Measurements from ENCODE around the gene PUM2. TPM values are rescaled to one million over a fixed set of nuclear protein-coding genes. Genes with fewer than 3 reads are reported as not detected.

PUM2 gene
- total RNA-seq, 1 experiment from 2014 or later = 104 TPM

DNA sequence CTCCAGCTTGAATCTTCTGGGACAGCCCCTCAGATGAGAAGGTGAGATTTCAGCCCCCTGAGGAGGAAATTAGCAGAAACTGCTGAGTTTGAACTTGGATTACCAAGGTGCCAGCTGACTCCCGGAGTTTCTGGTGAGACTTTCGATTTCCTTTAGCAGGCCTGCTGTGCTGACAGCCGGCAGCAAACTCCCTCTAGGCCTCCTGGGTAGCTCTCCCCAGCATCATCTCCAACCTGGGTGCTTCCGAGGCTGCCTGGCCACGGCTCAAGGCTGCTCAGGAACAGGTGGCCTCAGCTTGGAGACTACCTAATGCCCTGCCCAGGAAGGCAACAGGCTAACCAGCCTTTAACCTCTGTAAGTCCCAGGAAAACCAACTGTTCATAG is 142.2 kb downstream of the PUM2 start:
- H3K4me3 Mint-ChIP-seq = no peak overlapping the region
- no peaks in the 10 kb centered on the region for H3K27me3 Mint-ChIP-seq (ENCODE audit: low read depth)
- POLR2A ChIA-PET = no interaction called here
- peaks cover 13% of the 10 kb centered on the region; the same call in 1 of the 2 replicates for H3K4me1 Mint-ChIP-seq
- TF ChIP-seq, protein P1, sequence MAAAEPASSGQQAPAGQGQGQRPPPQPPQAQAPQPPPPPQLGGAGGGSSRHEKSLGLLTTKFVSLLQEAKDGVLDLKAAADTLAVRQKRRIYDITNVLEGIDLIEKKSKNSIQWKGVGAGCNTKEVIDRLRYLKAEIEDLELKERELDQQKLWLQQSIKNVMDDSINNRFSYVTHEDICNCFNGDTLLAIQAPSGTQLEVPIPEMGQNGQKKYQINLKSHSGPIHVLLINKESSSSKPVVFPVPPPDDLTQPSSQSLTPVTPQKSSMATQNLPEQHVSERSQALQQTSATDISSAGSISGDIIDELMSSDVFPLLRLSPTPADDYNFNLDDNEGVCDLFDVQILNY (CRISPR knock-in tag; IDR thresholded peaks at IDR 0.05) = no peak
- TF ChIP-seq, protein P2, sequence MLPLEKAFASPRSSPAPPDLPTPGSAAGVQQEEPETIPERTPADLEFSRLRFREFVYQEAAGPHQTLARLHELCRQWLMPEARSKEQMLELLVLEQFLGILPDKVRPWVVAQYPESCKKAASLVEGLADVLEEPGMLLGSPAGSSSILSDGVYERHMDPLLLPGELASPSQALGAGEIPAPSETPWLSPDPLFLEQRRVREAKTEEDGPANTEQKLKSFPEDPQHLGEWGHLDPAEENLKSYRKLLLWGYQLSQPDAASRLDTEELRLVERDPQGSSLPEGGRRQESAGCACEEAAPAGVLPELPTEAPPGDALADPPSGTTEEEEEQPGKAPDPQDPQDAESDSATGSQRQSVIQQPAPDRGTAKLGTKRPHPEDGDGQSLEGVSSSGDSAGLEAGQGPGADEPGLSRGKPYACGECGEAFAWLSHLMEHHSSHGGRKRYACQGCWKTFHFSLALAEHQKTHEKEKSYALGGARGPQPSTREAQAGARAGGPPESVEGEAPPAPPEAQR (CRISPR knock-in tag; IDR thresholded peaks at IDR 0.05) = no peak
- TF ChIP-seq, protein P3, sequence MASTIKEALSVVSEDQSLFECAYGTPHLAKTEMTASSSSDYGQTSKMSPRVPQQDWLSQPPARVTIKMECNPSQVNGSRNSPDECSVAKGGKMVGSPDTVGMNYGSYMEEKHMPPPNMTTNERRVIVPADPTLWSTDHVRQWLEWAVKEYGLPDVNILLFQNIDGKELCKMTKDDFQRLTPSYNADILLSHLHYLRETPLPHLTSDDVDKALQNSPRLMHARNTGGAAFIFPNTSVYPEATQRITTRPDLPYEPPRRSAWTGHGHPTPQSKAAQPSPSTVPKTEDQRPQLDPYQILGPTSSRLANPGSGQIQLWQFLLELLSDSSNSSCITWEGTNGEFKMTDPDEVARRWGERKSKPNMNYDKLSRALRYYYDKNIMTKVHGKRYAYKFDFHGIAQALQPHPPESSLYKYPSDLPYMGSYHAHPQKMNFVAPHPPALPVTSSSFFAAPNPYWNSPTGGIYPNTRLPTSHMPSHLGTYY (CRISPR knock-in tag; IDR thresholded peaks at IDR 0.05) = no peak
- no peak for TF ChIP-seq NFATC4 (CRISPR knock-in tag; IDR thresholded peaks at IDR 0.05)
- TF ChIP-seq ETV6 (CRISPR knock-in tag; IDR thresholded peaks at IDR 0.05) = no peak
- TF ChIP-seq ZNF121 (CRISPR knock-in tag; IDR thresholded peaks at IDR 0.05) = no peak
- TF ChIP-seq NR2C2 (CRISPR knock-in tag; IDR thresholded peaks at IDR 0.05) = no peak
- TF ChIP-seq, protein P4, sequence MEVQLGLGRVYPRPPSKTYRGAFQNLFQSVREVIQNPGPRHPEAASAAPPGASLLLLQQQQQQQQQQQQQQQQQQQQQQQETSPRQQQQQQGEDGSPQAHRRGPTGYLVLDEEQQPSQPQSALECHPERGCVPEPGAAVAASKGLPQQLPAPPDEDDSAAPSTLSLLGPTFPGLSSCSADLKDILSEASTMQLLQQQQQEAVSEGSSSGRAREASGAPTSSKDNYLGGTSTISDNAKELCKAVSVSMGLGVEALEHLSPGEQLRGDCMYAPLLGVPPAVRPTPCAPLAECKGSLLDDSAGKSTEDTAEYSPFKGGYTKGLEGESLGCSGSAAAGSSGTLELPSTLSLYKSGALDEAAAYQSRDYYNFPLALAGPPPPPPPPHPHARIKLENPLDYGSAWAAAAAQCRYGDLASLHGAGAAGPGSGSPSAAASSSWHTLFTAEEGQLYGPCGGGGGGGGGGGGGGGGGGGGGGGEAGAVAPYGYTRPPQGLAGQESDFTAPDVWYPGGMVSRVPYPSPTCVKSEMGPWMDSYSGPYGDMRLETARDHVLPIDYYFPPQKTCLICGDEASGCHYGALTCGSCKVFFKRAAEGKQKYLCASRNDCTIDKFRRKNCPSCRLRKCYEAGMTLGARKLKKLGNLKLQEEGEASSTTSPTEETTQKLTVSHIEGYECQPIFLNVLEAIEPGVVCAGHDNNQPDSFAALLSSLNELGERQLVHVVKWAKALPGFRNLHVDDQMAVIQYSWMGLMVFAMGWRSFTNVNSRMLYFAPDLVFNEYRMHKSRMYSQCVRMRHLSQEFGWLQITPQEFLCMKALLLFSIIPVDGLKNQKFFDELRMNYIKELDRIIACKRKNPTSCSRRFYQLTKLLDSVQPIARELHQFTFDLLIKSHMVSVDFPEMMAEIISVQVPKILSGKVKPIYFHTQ (CRISPR knock-in tag; IDR thresholded peaks at IDR 0.05) = no peak
- no peak for TF ChIP-seq ELF4 (CRISPR knock-in tag; IDR thresholded peaks at IDR 0.05; ENCODE audit: low read depth)
- no peak for TF ChIP-seq HMGA2 (CRISPR knock-in tag; IDR thresholded peaks at IDR 0.05)
- TF ChIP-seq, protein P5, sequence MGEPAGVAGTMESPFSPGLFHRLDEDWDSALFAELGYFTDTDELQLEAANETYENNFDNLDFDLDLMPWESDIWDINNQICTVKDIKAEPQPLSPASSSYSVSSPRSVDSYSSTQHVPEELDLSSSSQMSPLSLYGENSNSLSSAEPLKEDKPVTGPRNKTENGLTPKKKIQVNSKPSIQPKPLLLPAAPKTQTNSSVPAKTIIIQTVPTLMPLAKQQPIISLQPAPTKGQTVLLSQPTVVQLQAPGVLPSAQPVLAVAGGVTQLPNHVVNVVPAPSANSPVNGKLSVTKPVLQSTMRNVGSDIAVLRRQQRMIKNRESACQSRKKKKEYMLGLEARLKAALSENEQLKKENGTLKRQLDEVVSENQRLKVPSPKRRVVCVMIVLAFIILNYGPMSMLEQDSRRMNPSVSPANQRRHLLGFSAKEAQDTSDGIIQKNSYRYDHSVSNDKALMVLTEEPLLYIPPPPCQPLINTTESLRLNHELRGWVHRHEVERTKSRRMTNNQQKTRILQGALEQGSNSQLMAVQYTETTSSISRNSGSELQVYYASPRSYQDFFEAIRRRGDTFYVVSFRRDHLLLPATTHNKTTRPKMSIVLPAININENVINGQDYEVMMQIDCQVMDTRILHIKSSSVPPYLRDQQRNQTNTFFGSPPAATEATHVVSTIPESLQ (CRISPR knock-in tag; IDR thresholded peaks at IDR 0.05) = no peak
- no peak for TF ChIP-seq CBFB (CRISPR knock-in tag; IDR thresholded peaks at IDR 0.05; ENCODE audit: low read depth)
- TF ChIP-seq, protein P6, sequence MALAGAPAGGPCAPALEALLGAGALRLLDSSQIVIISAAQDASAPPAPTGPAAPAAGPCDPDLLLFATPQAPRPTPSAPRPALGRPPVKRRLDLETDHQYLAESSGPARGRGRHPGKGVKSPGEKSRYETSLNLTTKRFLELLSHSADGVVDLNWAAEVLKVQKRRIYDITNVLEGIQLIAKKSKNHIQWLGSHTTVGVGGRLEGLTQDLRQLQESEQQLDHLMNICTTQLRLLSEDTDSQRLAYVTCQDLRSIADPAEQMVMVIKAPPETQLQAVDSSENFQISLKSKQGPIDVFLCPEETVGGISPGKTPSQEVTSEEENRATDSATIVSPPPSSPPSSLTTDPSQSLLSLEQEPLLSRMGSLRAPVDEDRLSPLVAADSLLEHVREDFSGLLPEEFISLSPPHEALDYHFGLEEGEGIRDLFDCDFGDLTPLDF (CRISPR knock-in tag; IDR thresholded peaks at IDR 0.05) = no peak
- TF ChIP-seq, protein P7, sequence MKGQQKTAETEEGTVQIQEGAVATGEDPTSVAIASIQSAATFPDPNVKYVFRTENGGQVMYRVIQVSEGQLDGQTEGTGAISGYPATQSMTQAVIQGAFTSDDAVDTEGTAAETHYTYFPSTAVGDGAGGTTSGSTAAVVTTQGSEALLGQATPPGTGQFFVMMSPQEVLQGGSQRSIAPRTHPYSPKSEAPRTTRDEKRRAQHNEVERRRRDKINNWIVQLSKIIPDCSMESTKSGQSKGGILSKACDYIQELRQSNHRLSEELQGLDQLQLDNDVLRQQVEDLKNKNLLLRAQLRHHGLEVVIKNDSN (CRISPR knock-in tag; IDR thresholded peaks at IDR 0.05) = no peak
- TF ChIP-seq SP1 (CRISPR knock-in tag; conservative IDR thresholded peaks at IDR 0.05) = no peak
- no peak for TF ChIP-seq ZNF396 (CRISPR knock-in tag; IDR thresholded peaks at IDR 0.05; ENCODE audit: borderline replicate concordance)
- TF ChIP-seq, protein P8, sequence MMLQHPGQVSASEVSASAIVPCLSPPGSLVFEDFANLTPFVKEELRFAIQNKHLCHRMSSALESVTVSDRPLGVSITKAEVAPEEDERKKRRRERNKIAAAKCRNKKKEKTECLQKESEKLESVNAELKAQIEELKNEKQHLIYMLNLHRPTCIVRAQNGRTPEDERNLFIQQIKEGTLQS (CRISPR knock-in tag; conservative IDR thresholded peaks at IDR 0.05) = no peak
- TF ChIP-seq ZNF423 (CRISPR knock-in tag; IDR thresholded peaks at IDR 0.05) = no peak
- TF ChIP-seq, protein P9, sequence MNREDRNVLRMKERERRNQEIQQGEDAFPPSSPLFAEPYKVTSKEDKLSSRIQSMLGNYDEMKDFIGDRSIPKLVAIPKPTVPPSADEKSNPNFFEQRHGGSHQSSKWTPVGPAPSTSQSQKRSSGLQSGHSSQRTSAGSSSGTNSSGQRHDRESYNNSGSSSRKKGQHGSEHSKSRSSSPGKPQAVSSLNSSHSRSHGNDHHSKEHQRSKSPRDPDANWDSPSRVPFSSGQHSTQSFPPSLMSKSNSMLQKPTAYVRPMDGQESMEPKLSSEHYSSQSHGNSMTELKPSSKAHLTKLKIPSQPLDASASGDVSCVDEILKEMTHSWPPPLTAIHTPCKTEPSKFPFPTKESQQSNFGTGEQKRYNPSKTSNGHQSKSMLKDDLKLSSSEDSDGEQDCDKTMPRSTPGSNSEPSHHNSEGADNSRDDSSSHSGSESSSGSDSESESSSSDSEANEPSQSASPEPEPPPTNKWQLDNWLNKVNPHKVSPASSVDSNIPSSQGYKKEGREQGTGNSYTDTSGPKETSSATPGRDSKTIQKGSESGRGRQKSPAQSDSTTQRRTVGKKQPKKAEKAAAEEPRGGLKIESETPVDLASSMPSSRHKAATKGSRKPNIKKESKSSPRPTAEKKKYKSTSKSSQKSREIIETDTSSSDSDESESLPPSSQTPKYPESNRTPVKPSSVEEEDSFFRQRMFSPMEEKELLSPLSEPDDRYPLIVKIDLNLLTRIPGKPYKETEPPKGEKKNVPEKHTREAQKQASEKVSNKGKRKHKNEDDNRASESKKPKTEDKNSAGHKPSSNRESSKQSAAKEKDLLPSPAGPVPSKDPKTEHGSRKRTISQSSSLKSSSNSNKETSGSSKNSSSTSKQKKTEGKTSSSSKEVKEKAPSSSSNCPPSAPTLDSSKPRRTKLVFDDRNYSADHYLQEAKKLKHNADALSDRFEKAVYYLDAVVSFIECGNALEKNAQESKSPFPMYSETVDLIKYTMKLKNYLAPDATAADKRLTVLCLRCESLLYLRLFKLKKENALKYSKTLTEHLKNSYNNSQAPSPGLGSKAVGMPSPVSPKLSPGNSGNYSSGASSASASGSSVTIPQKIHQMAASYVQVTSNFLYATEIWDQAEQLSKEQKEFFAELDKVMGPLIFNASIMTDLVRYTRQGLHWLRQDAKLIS (CRISPR knock-in tag; IDR thresholded peaks at IDR 0.05; ENCODE audit: borderline replicate concordance) = no peak
- ATAC-seq = no peak
- DNase-seq (ENCODE audit: low spot score) = no peak
- peaks cover 6% of the 10 kb centered on the region for H3K36me3 Mint-ChIP-seq
- H3K9me3 Mint-ChIP-seq = no peaks in the 10 kb centered on the region
- H3K27ac Mint-ChIP-seq = peak overlapping the region; percentile 75
- CTCF ChIA-PET = interaction anchor here (0.8 to 1.7 kb wide), 4 partner anchors 15 to 192 kb away, joined by 3 to 6 read pairs (median 4); no protein-coding TSS in a partner anchor
